Measurements from ENCODE around the gene RDH16. TPM values are rescaled to one million over a fixed set of nuclear protein-coding genes. Genes with fewer than 3 reads are reported as not detected.
"Not testable (repeated sequence)": the region's sequence is repeated elsewhere in the genome, so short reads cannot be mapped to it uniquely, and the experiment has no call there.

RDH16 gene
- total RNA-seq, 4 donors from 2014 or later = 1.5 to 1.8 (median 1.7) TPM; not detected in 1

DNA sequence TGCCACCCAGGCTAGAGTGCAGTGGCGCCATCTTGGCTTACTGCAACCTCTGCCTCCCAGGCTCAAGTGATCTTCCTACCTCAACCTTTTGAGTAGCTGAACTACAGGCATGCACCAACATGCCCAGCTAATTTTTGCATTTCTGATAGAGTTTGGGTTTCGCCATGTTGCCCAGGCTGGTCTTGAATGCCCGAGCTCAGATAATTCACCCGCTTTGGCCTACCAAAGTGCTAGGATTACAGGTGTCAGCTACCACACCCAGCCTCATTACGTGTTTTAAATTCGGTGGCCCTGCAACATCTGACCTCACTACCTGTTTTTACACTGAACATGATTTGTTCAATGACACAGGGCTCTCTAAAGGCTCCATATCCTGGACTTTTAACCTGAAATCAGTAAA lies 22.9 kb upstream of the RDH16 start:
- no peak overlapping the region for H3K4me3 ChIP-seq
- H3K9me3 ChIP-seq = no peaks in the 10 kb centered on the region
- WGBS, 2 donors = 96 to 97% methylated on average over 6 of the region's 6 CpGs
- H3K36me3 ChIP-seq = peaks cover 0 to 22% (median 0%) of the 10 kb centered on the region in 3 donors
- no peaks in the 10 kb centered on the region for H3K4me1 ChIP-seq
- H3K27me3 ChIP-seq = no peaks in the 10 kb centered on the region
- TF ChIP-seq EP300 (IDR thresholded peaks at IDR 0.05) = no peak
- TF ChIP-seq, protein P1, sequence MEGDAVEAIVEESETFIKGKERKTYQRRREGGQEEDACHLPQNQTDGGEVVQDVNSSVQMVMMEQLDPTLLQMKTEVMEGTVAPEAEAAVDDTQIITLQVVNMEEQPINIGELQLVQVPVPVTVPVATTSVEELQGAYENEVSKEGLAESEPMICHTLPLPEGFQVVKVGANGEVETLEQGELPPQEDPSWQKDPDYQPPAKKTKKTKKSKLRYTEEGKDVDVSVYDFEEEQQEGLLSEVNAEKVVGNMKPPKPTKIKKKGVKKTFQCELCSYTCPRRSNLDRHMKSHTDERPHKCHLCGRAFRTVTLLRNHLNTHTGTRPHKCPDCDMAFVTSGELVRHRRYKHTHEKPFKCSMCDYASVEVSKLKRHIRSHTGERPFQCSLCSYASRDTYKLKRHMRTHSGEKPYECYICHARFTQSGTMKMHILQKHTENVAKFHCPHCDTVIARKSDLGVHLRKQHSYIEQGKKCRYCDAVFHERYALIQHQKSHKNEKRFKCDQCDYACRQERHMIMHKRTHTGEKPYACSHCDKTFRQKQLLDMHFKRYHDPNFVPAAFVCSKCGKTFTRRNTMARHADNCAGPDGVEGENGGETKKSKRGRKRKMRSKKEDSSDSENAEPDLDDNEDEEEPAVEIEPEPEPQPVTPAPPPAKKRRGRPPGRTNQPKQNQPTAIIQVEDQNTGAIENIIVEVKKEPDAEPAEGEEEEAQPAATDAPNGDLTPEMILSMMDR (IDR thresholded peaks at IDR 0.05) = no peak
- no peak for TF ChIP-seq POLR2A (IDR thresholded peaks at IDR 0.05)
- no peak for DNase-seq (ENCODE audit: low spot score in 2 of 2)
- H3K27ac ChIP-seq = no peak overlapping the region

DNA sequence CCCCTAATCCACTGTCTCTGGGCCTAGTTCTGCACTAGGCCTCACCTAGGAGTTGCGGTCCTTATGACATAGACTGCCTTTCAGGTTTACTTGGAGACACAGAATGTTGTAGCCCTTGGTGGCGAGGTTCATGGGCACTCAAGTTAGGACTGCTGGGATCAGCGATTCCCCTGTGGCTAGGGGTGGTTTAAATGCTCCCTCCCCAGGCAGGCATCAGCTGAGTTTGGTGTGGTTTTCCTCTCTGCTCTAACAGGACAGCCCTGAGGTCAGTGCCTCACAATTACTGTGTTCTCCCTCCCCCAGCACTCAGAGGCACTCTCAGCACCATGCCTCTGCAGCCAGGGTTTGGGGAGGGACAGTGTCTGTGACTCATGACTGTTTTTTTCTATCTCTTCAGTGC lies 22.2 kb upstream of the RDH16 start:
- no peaks in the 10 kb centered on the region for H3K4me1 ChIP-seq
- H3K9me3 ChIP-seq = no peaks in the 10 kb centered on the region
- TF ChIP-seq, protein P1 (IDR thresholded peaks at IDR 0.05) = no peak
- no peak for TF ChIP-seq POLR2A (IDR thresholded peaks at IDR 0.05)
- H3K36me3 ChIP-seq = peaks cover 0 to 22% (median 0%) of the 10 kb centered on the region in 3 donors
- no peak overlapping the region for H3K4me3 ChIP-seq
- H3K27ac ChIP-seq = no peak overlapping the region
- 95 to 96% methylated on average over 3 of the region's 3 CpGs for WGBS, 2 donors
- H3K27me3 ChIP-seq = no peaks in the 10 kb centered on the region
- DNase-seq (ENCODE audit: low spot score in 2 of 2) = no peak

DNA sequence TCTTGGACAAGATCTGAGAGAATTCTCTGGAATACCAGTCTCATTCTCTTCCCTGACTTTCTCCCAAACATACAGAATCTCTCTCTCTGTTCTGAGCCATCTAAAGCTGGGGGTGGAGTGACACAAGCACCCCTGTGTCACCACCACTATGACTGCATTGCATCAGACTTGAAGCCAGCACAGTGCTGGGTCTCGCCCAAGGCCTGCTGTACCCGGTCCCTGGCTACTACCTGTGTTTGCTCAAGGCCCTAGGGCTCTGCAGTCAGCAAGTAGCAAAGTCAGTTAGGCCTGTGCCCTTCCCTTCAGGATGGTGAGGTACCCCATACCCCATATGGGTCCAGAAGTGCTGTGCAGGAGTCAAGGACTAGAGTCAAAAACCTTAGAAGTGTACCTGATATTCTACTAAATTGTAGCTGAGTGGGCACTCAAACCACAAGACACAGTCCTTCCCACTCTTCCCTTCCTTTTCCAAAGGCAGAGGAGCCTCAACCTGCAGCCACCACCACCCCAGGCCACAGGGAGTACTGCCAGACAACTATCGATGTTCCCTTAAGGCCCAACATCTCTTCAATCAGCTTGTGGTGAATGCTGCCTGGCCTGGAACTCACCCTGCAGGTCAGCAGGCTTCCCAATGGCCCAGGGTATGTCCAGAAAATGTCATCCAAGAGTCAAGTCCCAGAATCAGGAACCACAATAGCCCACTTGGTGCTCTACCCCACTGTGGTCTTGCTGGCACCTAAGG lies 21.2 kb upstream of the RDH16 start:
- Histone ChIP-seq H3K4me1 (no peaks in the 10 kb centered on the region), H3K27me3 (no peaks in the 10 kb centered on the region), H3K4me3 (no peak overlapping the region), H3K36me3 (peaks cover 0 to 22% (median 0%) of the 10 kb centered on the region in 3 donors), H3K27ac (no peak overlapping the region), H3K9me3 (no peaks in the 10 kb centered on the region)
- no peak for DNase-seq (ENCODE audit: low spot score in 2 of 2)
- TF ChIP-seq POLR2A (IDR thresholded peaks at IDR 0.05) = no peak
- no peak for TF ChIP-seq EP300 (IDR thresholded peaks at IDR 0.05)
- TF ChIP-seq, protein P1 (IDR thresholded peaks at IDR 0.05) = no peak
- WGBS, 2 donors = 82 to 87% methylated on average over 3 of the region's 3 CpGs

DNA sequence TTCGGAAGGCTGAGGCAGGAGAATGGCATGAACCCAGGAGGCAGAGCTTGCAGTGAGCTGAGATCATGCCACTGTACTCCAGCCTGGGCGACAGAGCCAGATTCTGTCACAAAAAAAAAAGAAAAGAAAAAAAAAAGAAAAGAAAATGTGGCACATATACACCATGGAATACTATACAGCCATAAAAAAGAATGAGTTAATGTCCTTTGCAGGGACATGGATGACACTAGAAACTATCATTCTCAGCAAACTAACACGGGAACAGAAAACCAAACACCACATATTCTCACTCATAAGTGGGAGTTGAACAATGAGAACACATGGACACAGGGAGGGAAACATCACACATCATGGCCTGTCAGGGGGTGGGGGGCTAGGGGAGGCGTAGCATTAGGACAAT lies 20.0 kb upstream of the RDH16 start:
- H3K4me1 ChIP-seq; H3K9me3 ChIP-seq; DNase-seq (ENCODE audit: low spot score in 2 of 2); H3K27me3 ChIP-seq; H3K4me3 ChIP-seq; H3K27ac ChIP-seq: not testable (repeated sequence)
- H3K36me3 ChIP-seq = peaks cover 0 to 22% (median 0%) of the 10 kb centered on the region in 3 donors
- 86 to 89% methylated on average over 4 of the region's 4 CpGs for WGBS, 2 donors

DNA sequence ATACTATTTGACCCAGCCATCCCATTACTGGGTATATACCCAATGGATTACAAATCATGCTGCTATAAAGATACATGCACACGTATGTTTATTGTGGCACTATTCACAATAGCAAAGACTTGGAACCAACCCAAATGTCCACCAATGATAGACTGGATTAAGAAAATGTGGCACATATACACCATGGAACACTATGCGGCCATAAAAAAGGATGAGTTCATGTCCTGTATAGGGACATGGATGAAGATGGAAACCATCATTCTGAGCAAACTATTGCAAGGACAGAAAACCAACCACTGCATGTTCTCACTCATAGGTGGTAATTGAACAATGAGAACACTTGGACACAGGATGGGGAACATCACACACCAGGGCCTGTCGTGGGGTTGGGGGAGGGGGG lies 16.8 kb upstream of the RDH16 start:
- WGBS, 2 donors = 84 to 90% methylated on average over 3 of the region's 3 CpGs
- not testable (repeated sequence) for H3K36me3 ChIP-seq; DNase-seq (ENCODE audit: low spot score in 2 of 2); H3K4me1 ChIP-seq; H3K4me3 ChIP-seq; H3K27ac ChIP-seq; H3K9me3 ChIP-seq; H3K27me3 ChIP-seq

DNA sequence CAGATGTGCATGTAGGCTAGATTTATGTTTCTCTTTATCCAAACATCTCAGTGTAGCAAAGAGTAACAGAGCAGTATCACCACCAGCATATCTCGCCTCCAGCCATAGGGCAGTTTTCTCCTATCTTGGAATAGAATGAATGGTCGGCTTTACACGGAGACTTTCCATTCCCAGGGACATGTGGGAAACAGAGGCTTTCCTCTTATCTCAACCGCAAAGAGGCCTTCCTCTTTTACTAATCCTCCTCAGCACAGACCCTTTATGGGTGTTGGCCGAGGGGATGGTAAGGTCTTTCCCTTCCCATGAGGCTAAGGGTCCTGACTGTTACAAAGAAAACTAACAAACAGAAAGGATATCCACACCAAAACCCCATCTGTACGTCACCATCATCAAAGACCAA lies 11.5 kb upstream of the RDH16 start:
- 74 to 82% methylated on average over 6 of the region's 6 CpGs for WGBS, 2 donors
- not testable (repeated sequence) for DNase-seq (ENCODE audit: low spot score in 2 of 2)

DNA sequence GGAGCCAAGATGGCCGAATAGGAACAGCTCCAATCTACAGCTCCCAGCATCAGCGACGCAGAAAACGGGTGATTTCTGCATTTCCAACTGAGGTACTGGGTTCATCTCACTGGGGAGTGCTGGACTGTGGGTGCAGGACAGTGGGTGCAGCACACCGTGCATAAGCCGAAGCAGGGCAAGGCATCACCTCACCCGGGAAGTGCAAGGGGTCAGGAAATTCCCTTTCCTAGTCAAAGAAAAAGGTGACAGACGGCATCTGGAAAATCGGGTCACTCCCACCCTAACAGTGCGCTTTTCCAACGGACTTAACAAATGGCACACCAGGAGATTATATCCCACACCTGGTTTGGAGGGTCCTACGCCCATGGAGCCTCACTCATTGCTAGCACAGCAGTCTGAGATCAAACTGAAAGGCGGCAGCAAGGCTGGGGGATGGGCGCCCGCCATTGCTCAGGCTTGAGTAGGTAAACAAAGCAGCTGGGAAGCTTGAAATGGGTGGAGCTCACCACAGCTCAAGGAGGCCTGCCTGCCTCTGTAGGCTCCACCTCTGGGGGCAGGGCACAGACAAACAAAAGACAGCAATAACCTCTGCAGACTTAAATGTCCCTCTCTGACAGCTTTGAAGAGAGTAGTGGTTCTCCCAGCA lies 8.7 kb upstream of the RDH16 start:
- WGBS, 2 donors = 85 to 94% methylated on average over 15 of the region's 15 CpGs
- not testable (repeated sequence) for H3K4me3 ChIP-seq; H3K36me3 ChIP-seq; H3K27me3 ChIP-seq; DNase-seq (ENCODE audit: low spot score in 2 of 2); H3K4me1 ChIP-seq; H3K27ac ChIP-seq
- peaks cover 0 to 16% (median 3%) of the 10 kb centered on the region in 4 donors for H3K9me3 ChIP-seq

More for the DNA sequence above, 11.5 kb upstream of the RDH16 start:
- not testable (repeated sequence) for H3K4me1 ChIP-seq, H3K4me3 ChIP-seq, H3K36me3 ChIP-seq, H3K27me3 ChIP-seq, H3K27ac ChIP-seq
- peaks cover 0 to 13% (median 3%) of the 10 kb centered on the region in 4 donors for H3K9me3 ChIP-seq

DNA sequence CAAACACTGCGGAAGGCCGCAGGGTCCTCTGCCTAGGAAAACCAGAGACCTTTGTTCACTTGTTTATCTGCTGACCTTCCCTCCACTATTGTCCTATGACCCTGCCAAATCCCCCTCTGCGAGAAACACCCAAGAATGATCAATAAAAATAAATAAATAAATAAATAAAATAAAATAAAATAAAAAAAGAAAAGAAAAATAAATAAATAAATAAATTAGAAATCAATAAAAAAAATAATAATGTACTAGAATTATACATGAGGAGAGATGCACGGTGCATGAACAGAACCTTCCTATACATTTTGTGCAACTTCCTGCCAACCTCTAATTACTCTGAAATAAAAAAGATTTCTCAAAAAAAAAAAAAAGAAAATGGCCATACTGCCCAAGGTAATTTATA lies 7.7 kb upstream of the RDH16 start:
- peaks cover 0 to 18% (median 3%) of the 10 kb centered on the region in 4 donors for H3K9me3 ChIP-seq
- DNase-seq (ENCODE audit: low spot score in 2 of 2); H3K27ac ChIP-seq; H3K4me1 ChIP-seq; H3K36me3 ChIP-seq; H3K4me3 ChIP-seq; H3K27me3 ChIP-seq: not testable (repeated sequence)
- 96 to 98% methylated on average over 4 of the region's 4 CpGs for WGBS, 2 donors

DNA sequence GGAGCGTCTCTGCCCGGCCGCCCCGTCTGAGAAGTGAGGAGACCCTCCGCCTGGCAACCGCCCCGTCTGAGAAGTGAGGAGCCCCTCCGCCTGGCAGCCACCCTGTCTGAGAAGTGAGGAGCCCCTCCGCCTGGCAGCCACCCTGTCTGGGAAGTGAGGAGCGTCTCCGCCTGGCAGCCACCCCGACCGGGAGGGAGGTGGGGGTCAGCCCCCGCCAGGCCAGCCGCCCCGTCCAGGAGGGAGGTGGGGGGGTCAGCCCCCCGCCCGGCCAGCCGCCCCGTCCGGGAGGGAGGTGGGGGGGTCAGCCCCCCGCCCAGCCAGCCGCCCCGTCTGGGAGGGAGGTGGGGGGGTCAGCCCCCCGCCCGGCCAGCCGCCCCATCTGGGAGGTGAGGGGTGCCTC lies 6.1 kb upstream of the RDH16 start:
- H3K27ac ChIP-seq; H3K4me3 ChIP-seq; H3K36me3 ChIP-seq; H3K4me1 ChIP-seq; DNase-seq (ENCODE audit: low spot score in 2 of 2); H3K27me3 ChIP-seq: not testable (repeated sequence)
- 100% methylated on average over 1 to 2 of the region's 27 CpGs for WGBS, 2 donors
- H3K9me3 ChIP-seq = peaks cover 0 to 31% (median 3%) of the 10 kb centered on the region in 4 donors

DNA sequence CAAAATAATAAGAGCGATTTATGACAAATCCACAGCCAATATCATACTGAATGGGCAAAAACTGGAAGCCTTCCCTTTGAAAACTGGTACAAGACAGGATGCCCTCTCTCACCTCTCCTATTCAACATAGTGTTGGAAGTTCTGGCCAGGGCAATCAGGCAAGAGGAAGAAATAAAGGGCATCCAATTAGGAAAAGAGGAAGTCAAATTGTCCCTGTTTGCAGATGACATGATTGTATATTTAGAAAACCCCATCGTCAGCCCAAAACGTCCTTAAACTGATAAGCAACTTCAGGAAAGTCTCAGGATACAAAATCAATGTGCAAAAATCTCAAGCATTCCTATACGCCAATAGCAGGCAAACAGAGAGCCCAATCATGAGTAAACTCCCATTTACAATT lies 4.8 kb upstream of the RDH16 start:
- H3K27me3 ChIP-seq; H3K27ac ChIP-seq; H3K4me3 ChIP-seq; DNase-seq (ENCODE audit: low spot score in 2 of 2); H3K4me1 ChIP-seq: not testable (repeated sequence)
- H3K36me3 ChIP-seq = peaks cover 0 to 15% (median 0%) of the 10 kb centered on the region in 3 donors
- WGBS, 2 donors = 72 to 79% methylated on average over 4 of the region's 4 CpGs
- peaks cover 0 to 40% (median 3%) of the 10 kb centered on the region in 4 donors for H3K9me3 ChIP-seq

Measured in tibial nerve (tissue), 4 donors.